ENCODE measurements around the gene DRG2. TPM values are rescaled to one million over a fixed set of nuclear protein-coding genes. Genes with fewer than 3 reads are reported as not detected.

Gene DRG2
- total RNA-seq, 1 experiment from 2014 or later, result 52.0 TPM

- H3K4me3 Mint-ChIP-seq, result no peak overlapping the region
These were observed 20.2 kb downstream of the DRG2 start for GRCh38 chr17:18107971-18108370.

More at GRCh38 chr17:18107971-18108370, 20.2 kb downstream of the DRG2 start:
- WGBS (ENCODE audit: extremely low coverage, insufficient read length, low lambda C conversion rate), result no CpG with 5 or more reads among the region's 6 CpGs
- H3K79me2 ChIP-seq (ENCODE audit: insufficient read depth, low read length), result no peaks in the 10 kb centered on the region
- H3K4ac ChIP-seq (ENCODE audit: low read depth, low read length), result no peak overlapping the region
- TF ChIP-seq CTCF (conservative IDR thresholded peaks at IDR 0.05), result no peak
- no peak overlapping the region for H3T11ph ChIP-seq (ENCODE audit: low read length)
- Mint-ChIP-seq H3K27me3 (ENCODE audit: low read depth) (peaks cover 2% of the 10 kb centered on the region; the same call in 1 of the 2 replicates), H3K9me3 (no peaks in the 10 kb centered on the region), H3K4me1 (peaks cover 7 to 8% of the 10 kb centered on the region in 2 experiments), H3K27ac (no peak overlapping the region; a peak in 1 of 7 replicates), H3K36me3 (ENCODE audit: insufficient read depth in 1 of 3, low read depth in 3 of 3) (peaks cover 5 to 21% (median 9%) of the 10 kb centered on the region in 3 experiments)
- no peaks in the 10 kb centered on the region for H4K20me1 ChIP-seq (ENCODE audit: control insufficient read depth, insufficient read depth, insufficient read length)
- no peak overlapping the region for H4K91ac ChIP-seq (ENCODE audit: insufficient read length, low read depth, low read length)
- no peak overlapping the region for H2BK15ac ChIP-seq (ENCODE audit: low read depth, low read length)
- H3K56ac ChIP-seq (ENCODE audit: insufficient read length, low read depth, low read length), result no peak overlapping the region
- no peak overlapping the region for H2BK12ac ChIP-seq (ENCODE audit: insufficient read length, low read depth, low read length)
- no peak overlapping the region for H3K23ac ChIP-seq (ENCODE audit: insufficient read length, low read depth, low read length)
- H3K18ac ChIP-seq (ENCODE audit: insufficient read length, low read depth, low read length), result no peak overlapping the region
- H3K14ac ChIP-seq (ENCODE audit: insufficient read depth, low read length), result no peak overlapping the region
- no peak overlapping the region for H2BK120ac ChIP-seq (ENCODE audit: low read depth, low read length, poor library complexity, severe bottlenecking)
- H2BK5ac ChIP-seq (ENCODE audit: insufficient read length, low read length), result no peak overlapping the region
- no peak for DNase-seq
- H4K5ac ChIP-seq (ENCODE audit: insufficient read length, low read depth, low read length), result no peak overlapping the region
- H2AFZ ChIP-seq (ENCODE audit: low read length), result no peak overlapping the region
- no peaks in the 10 kb centered on the region for H3K4me1 ChIP-seq (ENCODE audit: insufficient read depth, low read length)
- no peaks in the 10 kb centered on the region for H3K79me1 ChIP-seq (ENCODE audit: insufficient read depth, low read depth, low read length, poor library complexity, severe bottlenecking)
- H4K8ac ChIP-seq (replicated peaks; ENCODE audit: insufficient read length, low read depth, low read length), result no peak overlapping the region
- H3K9ac ChIP-seq (ENCODE audit: extremely low read depth, insufficient read length, low read length), result no peak overlapping the region
- no peak overlapping the region for H3K4me2 ChIP-seq (ENCODE audit: insufficient read depth, insufficient read length, low read length)
- no peak overlapping the region for H2BK20ac ChIP-seq (ENCODE audit: low read depth, low read length, poor library complexity, severe bottlenecking)
- no peak overlapping the region for H2AK5ac ChIP-seq (ENCODE audit: insufficient read length, low read length)
- H3K27ac ChIP-seq (ENCODE audit: insufficient read length, low read depth, low read length), result no peak overlapping the region
- no peaks in the 10 kb centered on the region for H3K23me2 ChIP-seq (ENCODE audit: insufficient read length, low read depth, low read length, poor library complexity, severe bottlenecking)
- no peaks in the 10 kb centered on the region for H3K9me3 ChIP-seq (ENCODE audit: control insufficient read depth, low read depth, low read length)
- H3K27me3 ChIP-seq (ENCODE audit: insufficient read depth, low read length), result no peaks in the 10 kb centered on the region

All from H9 (cell line).